Body of pancreas (tissue), 4 donors: Measurements from ENCODE around the gene GALNT7. TPM values are rescaled to one million over a fixed set of nuclear protein-coding genes. Genes with fewer than 3 reads are reported as not detected.
A peak's percentile ranks its signal among the peaks of the same experiment; 100 is the strongest.

Experiments
- ATAC-seq: fragments of 150-250 bp; one replicate; pipeline ENCODE4 v1.9.1; 2016
- DNase-seq, 4 donors: peaks; one replicate each; pipeline ENCODE4 v3.0.0-alpha.2; 2019
- H3K27ac ChIP-seq, 4 donors: fragments of 200-600 bp; sonication (generic); 1 replicate in 3 of 4; 2 replicates in 1 of 4; pipeline versions ENCODE4 v1.5.1 to v1.6.1; 2016 to 2019; ENCODE audit warnings: mild to moderate bottlenecking in 1 of 4, mixed read lengths in 1 of 4, moderate library complexity in 1 of 4
- H3K27me3 ChIP-seq, 2 donors: fragments of 200-600 bp; sonication (generic); one replicate each; pipeline ENCODE4 v1.6.0; 2016; ENCODE audit warnings: mild to moderate bottlenecking in 1 of 2
- H3K36me3 ChIP-seq, 2 donors: fragments of 200-600 bp; sonication (generic); replicated peaks in 1 of 2; 2 replicates each; pipeline ENCODE4 v1.5.1; 2016; ENCODE audit warnings: low read depth in 2 of 2; ENCODE audit not compliant: insufficient read depth in 1 of 2
- H3K4me1 ChIP-seq: fragments of 200-600 bp; sonication (generic); one replicate; pipeline ENCODE4 v1.6.0; 2016
- H3K4me3 ChIP-seq, 2 donors: fragments of 200-600 bp; sonication (generic); 1 replicate in 1 of 2; 2 replicates in 1 of 2; pipeline ENCODE4 v1.5.1; 2016 to 2019
- H3K9me3 ChIP-seq, 3 donors: fragments of 200-600 bp; sonication (generic); 1 replicate in 2 of 3; 2 replicates in 1 of 3; pipeline ENCODE4 v1.5.1; 2016
- CTCF ChIP-seq, 7 experiments: fragments of 450-650 bp in 4 of 7; fragments of 200-600 bp in 3 of 7; sonication (generic) in 3 of 7; IDR thresholded peaks; one replicate each; pipeline ENCODE4 v1.5.1; 2016 to 2019; ENCODE audit warnings: antibody characterized with exemption in 7 of 7
- POLR2A ChIP-seq, 3 donors: fragments of 450-650 bp; IDR thresholded peaks; one replicate each; pipeline ENCODE4 v1.6.1; 2016; ENCODE audit warnings: antibody characterized with exemption in 3 of 3, mild to moderate bottlenecking in 2 of 3
- WGBS, 2 donors: methylation state at CpG; one replicate each; pipeline ENCODE4 v1.1.5; 2017; 5-methylcytosine and 5-hydroxymethylcytosine counted together
- intact Hi-C: fragments of 100-400 bp; cut with DNase I; formaldehyde crosslinking; loops from one replicate; pipeline ENCODE4 v1.15.1; 2023
- total RNA-seq, 2 donors: library from RNA; depleted of rRNA; stranded (reverse); fragments of >200 nt; gene quantifications; one replicate each; pipeline ENCODE4 v1.1.0, GENCODE V29; 2016

Gene GALNT7
- total RNA-seq, 2 donors from 2014 or later = 20.4 to 32.4 TPM

DNA sequence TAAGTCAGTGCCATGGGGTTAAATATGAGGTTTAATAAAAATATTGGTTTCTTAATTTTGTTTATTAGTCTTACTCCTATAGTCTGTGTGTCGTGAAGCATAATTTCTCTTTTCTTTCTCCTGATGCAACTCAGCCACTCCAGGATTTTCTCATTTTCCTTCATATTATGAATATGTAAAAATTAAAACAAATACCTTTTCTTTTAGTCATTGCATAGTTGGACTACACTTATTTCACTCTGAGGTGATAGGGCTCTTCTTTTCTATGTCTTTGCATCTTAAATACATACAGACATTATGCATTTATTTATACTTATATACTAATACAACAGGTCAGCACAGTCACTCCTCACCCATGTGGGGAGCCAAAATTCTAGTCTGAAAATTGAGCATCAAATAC is 19.1 kb downstream of the GALNT7 start:
- intact Hi-C loops = no loop called here
- no peaks in the 10 kb centered on the region for H3K36me3 ChIP-seq
- H3K27ac ChIP-seq = no peak overlapping the region
- H3K9me3 ChIP-seq = no peaks in the 10 kb centered on the region
- 94 to 95% methylated on average over 1 of the region's 1 CpG for WGBS, 2 donors
- peaks cover 40% of the 10 kb centered on the region for H3K4me1 ChIP-seq
- H3K27me3 ChIP-seq = no peaks in the 10 kb centered on the region
- TF ChIP-seq POLR2A (IDR thresholded peaks at IDR 0.05) = no peak
- no peak for TF ChIP-seq CTCF (IDR thresholded peaks at IDR 0.05)
- no peak overlapping the region for H3K4me3 ChIP-seq
- DNase-seq (no peak), ATAC-seq (no peak)

- Histone ChIP-seq H3K9me3 (no peaks in the 10 kb centered on the region), H3K4me1 (peaks cover 40% of the 10 kb centered on the region), H3K4me3 (no peak overlapping the region), H3K36me3 (no peaks in the 10 kb centered on the region), H3K27ac (no peak overlapping the region), H3K27me3 (no peaks in the 10 kb centered on the region)
- 70 to 82% methylated on average over 7 of the region's 7 CpGs for WGBS, 2 donors
- intact Hi-C loops = no loop called here
- no peak for ATAC-seq
- DNase-seq = no peak
- TF ChIP-seq CTCF (IDR thresholded peaks at IDR 0.05) = no peak
- no peak for TF ChIP-seq POLR2A (IDR thresholded peaks at IDR 0.05)
These were observed 20.0 kb downstream of the GALNT7 start for GRCh38 chr4:173188648-173189047.

- Histone ChIP-seq H3K4me1 (peaks cover 40% of the 10 kb centered on the region), H3K36me3 (no peaks in the 10 kb centered on the region), H3K4me3 (no peak overlapping the region), H3K9me3 (no peaks in the 10 kb centered on the region), H3K27me3 (no peaks in the 10 kb centered on the region), H3K27ac (no peak overlapping the region)
- no peak for ATAC-seq
- 84 to 85% methylated on average over 4 of the region's 4 CpGs for WGBS, 2 donors
- intact Hi-C loops = no loop called here
- no peak for DNase-seq
- TF ChIP-seq POLR2A (IDR thresholded peaks at IDR 0.05) = no peak
- no peak for TF ChIP-seq CTCF (IDR thresholded peaks at IDR 0.05)
These were observed 20.6 kb downstream of the GALNT7 start for GRCh38 chr4:173189117-173189693.

- Histone ChIP-seq H3K4me3 (no peak overlapping the region), H3K4me1 (peaks cover 24% of the 10 kb centered on the region), H3K27me3 (no peaks in the 10 kb centered on the region), H3K36me3 (no peaks in the 10 kb centered on the region), H3K27ac (peak overlapping the region in 1 of 4 donors; percentile 1), H3K9me3 (no peaks in the 10 kb centered on the region)
- WGBS, 2 donors = 36 to 41% methylated on average over 3 of the region's 3 CpGs
- peak; percentile 38 for ATAC-seq
- intact Hi-C loops = no loop called here
- DNase-seq = no peak
- TF ChIP-seq POLR2A (IDR thresholded peaks at IDR 0.05) (no peak), CTCF (IDR thresholded peaks at IDR 0.05) (no peak)
These were observed 23.0 kb downstream of the GALNT7 start for GRCh38 chr4:173191623-173192041.
